ENCODE data around the gene NOSIP.

The NOSIP gene

DNA sequence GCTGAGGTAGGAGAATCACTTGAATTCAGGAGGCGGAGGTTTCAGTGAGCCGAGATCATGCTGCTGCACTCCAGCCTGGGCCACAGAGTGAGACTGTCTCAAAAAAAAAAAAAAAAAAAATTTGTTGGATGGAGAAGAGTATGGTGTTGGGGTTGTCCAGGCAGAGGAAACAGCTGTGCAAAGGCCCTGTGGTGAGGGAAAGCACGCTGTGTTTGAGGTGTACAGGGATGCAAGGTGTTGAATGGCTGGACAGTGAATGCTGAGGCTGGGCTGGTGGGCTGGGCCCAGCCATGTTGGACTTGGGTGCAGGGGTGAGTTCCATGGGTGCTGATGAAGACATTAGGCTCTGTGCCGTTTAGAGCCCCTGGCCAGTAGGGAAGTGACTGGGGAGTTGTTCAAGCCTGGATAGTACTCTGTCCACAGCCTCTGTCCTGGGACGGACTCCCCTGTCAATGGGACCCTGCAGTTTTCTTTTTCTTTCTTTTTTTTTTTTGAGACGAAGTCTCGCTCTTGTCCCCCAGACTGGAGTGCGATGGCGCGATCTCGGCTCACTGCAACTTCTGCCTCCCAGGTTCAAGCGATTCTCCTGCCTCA lies 29.2 kb upstream of the NOSIP start:
- Histone ChIP-seq H3K27ac (ENCODE audit: low read depth, low read length) (no peak overlapping the region), H3K9me3 (ENCODE audit: control insufficient read depth, insufficient read depth, low read length) (no peaks in the 10 kb centered on the region), H3K27me3 (ENCODE audit: control insufficient read depth, insufficient read depth, low read length) (no peaks in the 10 kb centered on the region), H3K4me3 (ENCODE audit: low read depth, low read length) (no peak overlapping the region), H3K4me1 (ENCODE audit: control insufficient read depth, insufficient read depth, low read length) (no peaks in the 10 kb centered on the region), H3K9ac (ENCODE audit: low read depth, low read length) (no peak overlapping the region), H3K36me3 (ENCODE audit: control insufficient read depth, insufficient read depth, low read length) (peaks cover 70% of the 10 kb centered on the region)

DNA sequence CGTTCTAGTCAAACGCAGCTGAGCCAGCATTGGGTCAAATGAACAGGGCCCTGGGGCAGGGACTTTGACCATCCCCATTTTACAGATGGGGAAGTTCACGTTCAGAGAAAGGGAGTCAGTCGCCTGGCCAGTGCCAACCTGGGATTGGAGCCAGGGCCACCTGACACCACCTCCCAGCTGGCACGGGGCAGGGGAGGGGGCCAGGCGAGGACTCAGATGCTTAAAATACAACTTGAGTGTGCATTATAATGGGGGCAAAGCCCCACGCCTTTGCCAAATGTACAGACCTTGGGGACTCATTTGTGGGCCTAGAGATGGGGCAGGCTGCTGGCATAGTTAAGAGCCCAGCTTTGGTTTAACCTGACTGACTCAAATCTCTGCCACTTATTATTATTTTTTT lies 25.2 kb upstream of the NOSIP start:
- no peak overlapping the region for H3K9ac ChIP-seq (ENCODE audit: low read depth, low read length)
- peaks cover 88% of the 10 kb centered on the region for H3K36me3 ChIP-seq (ENCODE audit: control insufficient read depth, insufficient read depth, low read length)
- no peaks in the 10 kb centered on the region for H3K9me3 ChIP-seq (ENCODE audit: control insufficient read depth, insufficient read depth, low read length)
- no peak overlapping the region for H3K27ac ChIP-seq (ENCODE audit: low read depth, low read length)
- H3K4me1 ChIP-seq (ENCODE audit: control insufficient read depth, insufficient read depth, low read length): no peaks in the 10 kb centered on the region
- no peak overlapping the region for H3K4me3 ChIP-seq (ENCODE audit: low read depth, low read length)
- no peaks in the 10 kb centered on the region for H3K27me3 ChIP-seq (ENCODE audit: control insufficient read depth, insufficient read depth, low read length)

DNA sequence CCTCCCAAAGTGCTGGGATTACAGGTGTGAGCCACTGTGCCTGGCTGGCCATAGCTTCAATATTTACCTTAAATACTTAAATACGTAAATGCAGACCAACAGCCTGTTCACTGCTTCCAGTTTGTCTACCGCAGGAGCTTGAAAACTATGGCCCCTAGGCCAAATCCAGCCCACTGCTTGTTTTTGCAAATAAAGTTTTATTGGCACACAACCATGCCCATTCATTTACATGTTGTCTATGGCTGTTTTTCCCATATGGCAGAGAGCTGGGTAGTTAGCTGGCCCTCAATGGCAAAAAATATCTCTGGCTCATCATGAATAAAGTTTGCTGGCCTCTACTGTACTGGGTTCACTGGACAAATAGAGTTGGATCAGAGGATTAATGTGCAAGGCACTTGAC lies 22.4 kb upstream of the NOSIP start:
- no peak overlapping the region for H3K9ac ChIP-seq (ENCODE audit: low read depth, low read length)
- H3K36me3 ChIP-seq (ENCODE audit: control insufficient read depth, insufficient read depth, low read length): peaks cover 88% of the 10 kb centered on the region
- H3K27ac ChIP-seq (ENCODE audit: low read depth, low read length): no peak overlapping the region
- no peaks in the 10 kb centered on the region for H3K9me3 ChIP-seq (ENCODE audit: control insufficient read depth, insufficient read depth, low read length)
- H3K27me3 ChIP-seq (ENCODE audit: control insufficient read depth, insufficient read depth, low read length): no peaks in the 10 kb centered on the region
- H3K4me3 ChIP-seq (ENCODE audit: low read depth, low read length): no peak overlapping the region
- no peaks in the 10 kb centered on the region for H3K4me1 ChIP-seq (ENCODE audit: control insufficient read depth, insufficient read depth, low read length)

GRCh38 chr19:49601482-49602038 lies 21.2 kb upstream of the NOSIP start:
- Histone ChIP-seq H3K27ac (ENCODE audit: low read depth, low read length) (no peak overlapping the region), H3K9me3 (ENCODE audit: control insufficient read depth, insufficient read depth, low read length) (no peaks in the 10 kb centered on the region), H3K36me3 (ENCODE audit: control insufficient read depth, insufficient read depth, low read length) (peaks cover 88% of the 10 kb centered on the region), H3K4me3 (ENCODE audit: low read depth, low read length) (no peak overlapping the region), H3K9ac (ENCODE audit: low read depth, low read length) (no peak overlapping the region), H3K27me3 (ENCODE audit: control insufficient read depth, insufficient read depth, low read length) (no peaks in the 10 kb centered on the region), H3K4me1 (ENCODE audit: control insufficient read depth, insufficient read depth, low read length) (no peaks in the 10 kb centered on the region)

DNA sequence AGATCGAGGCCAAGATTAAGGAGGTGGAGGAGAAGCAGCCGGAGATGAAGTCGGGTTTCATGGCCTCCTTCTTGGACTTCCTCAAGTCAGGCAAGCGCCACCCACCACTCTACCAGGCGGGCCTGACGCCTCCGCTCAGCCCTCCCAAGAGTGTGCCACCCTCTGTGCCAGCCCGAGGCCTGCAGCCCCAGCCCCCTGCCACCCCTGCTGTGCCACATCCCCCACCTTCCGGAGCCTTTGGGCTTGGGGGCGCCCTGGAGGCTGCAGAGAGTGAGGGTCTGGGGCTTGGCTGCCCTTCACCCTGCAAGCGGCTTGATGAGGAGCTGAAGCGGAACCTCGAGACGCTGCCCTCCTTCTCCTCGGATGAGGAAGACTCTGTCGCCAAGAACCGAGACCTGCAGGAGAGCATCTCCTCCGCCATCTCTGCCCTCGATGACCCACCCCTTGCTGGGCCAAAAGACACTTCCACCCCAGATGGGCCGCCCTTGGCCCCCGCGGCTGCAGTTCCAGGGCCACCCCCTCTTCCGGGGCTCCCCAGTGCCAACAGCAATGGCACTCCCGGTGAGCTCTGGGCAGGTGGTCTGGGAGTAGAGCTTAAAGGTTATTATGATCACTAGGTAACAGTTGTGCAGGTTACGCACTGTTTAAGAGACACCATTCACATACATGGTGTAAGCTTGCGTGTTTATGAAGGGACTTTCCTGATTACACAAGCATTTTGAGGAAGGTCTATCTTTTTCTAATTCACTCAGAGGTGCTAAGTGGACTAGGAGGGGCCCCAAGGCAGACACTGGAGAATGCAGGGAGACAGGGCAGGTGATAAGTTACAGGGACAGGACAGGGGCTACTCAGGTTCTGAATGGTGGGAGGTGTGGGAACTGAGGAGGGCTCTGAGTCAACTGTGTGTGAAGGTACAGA lies 19.3 kb upstream of the NOSIP start:
- no peak overlapping the region for H3K9ac ChIP-seq (ENCODE audit: low read depth, low read length)
- H3K4me1 ChIP-seq (ENCODE audit: control insufficient read depth, insufficient read depth, low read length): no peaks in the 10 kb centered on the region
- H3K27me3 ChIP-seq (ENCODE audit: control insufficient read depth, insufficient read depth, low read length): no peaks in the 10 kb centered on the region
- no peaks in the 10 kb centered on the region for H3K9me3 ChIP-seq (ENCODE audit: control insufficient read depth, insufficient read depth, low read length)
- no peak overlapping the region for H3K4me3 ChIP-seq (ENCODE audit: low read depth, low read length)
- no peak overlapping the region for H3K27ac ChIP-seq (ENCODE audit: low read depth, low read length)
- peaks cover 90% of the 10 kb centered on the region for H3K36me3 ChIP-seq (ENCODE audit: control insufficient read depth, insufficient read depth, low read length)

GRCh38 chr19:49597703-49597974 lies 17.3 kb upstream of the NOSIP start:
- Histone ChIP-seq H3K27ac (ENCODE audit: low read depth, low read length) (no peak overlapping the region), H3K4me3 (ENCODE audit: low read depth, low read length) (no peak overlapping the region), H3K9ac (ENCODE audit: low read depth, low read length) (no peak overlapping the region), H3K4me1 (ENCODE audit: control insufficient read depth, insufficient read depth, low read length) (peaks cover 6% of the 10 kb centered on the region), H3K36me3 (ENCODE audit: control insufficient read depth, insufficient read depth, low read length) (peaks cover 82% of the 10 kb centered on the region), H3K27me3 (ENCODE audit: control insufficient read depth, insufficient read depth, low read length) (no peaks in the 10 kb centered on the region), H3K9me3 (ENCODE audit: control insufficient read depth, insufficient read depth, low read length) (no peaks in the 10 kb centered on the region)

DNA sequence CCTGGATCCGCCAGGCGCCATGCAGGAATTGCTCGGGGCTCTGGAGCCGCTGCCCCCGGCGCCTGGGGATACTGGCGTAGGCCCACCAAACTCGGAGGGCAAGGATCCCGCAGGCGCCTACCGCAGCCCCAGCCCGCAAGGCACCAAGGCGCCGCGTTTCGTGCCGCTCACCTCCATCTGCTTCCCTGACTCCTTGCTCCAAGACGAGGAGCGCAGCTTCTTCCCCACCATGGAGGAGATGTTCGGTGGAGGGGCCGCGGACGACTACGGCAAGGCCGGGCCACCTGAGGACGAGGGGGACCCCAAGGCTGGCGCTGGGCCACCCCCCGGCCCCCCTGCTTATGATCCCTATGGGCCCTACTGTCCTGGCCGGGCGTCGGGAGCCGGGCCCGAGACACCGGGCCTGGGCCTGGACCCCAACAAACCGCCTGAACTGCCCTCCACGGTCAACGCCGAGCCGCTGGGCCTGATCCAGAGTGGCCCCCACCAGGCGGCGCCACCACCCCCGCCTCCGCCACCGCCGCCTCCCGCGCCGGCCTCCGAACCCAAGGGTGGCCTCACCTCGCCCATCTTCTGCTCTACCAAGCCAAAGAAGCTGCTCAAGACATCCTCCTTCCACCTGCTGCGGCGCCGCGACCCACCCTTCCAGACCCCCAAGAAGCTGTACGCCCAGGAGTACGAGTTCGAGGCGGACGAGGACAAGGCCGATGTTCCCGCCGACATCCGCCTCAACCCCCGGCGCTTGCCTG lies 16.8 kb upstream of the NOSIP start:
- no peak overlapping the region for H3K9ac ChIP-seq (ENCODE audit: low read depth, low read length)
- peaks cover 6% of the 10 kb centered on the region for H3K4me1 ChIP-seq (ENCODE audit: control insufficient read depth, insufficient read depth, low read length)
- peaks cover 77% of the 10 kb centered on the region for H3K36me3 ChIP-seq (ENCODE audit: control insufficient read depth, insufficient read depth, low read length)
- H3K27ac ChIP-seq (ENCODE audit: low read depth, low read length): no peak overlapping the region
- H3K27me3 ChIP-seq (ENCODE audit: control insufficient read depth, insufficient read depth, low read length): no peaks in the 10 kb centered on the region
- H3K4me3 ChIP-seq (ENCODE audit: low read depth, low read length): no peak overlapping the region
- H3K9me3 ChIP-seq (ENCODE audit: control insufficient read depth, insufficient read depth, low read length): no peaks in the 10 kb centered on the region

- Histone ChIP-seq H3K9ac (ENCODE audit: low read depth, low read length) (no peak overlapping the region), H3K27ac (ENCODE audit: low read depth, low read length) (no peak overlapping the region), H3K4me1 (ENCODE audit: control insufficient read depth, insufficient read depth, low read length) (peaks cover 6% of the 10 kb centered on the region), H3K36me3 (ENCODE audit: control insufficient read depth, insufficient read depth, low read length) (peaks cover 71% of the 10 kb centered on the region), H3K27me3 (ENCODE audit: control insufficient read depth, insufficient read depth, low read length) (no peaks in the 10 kb centered on the region), H3K9me3 (ENCODE audit: control insufficient read depth, insufficient read depth, low read length) (no peaks in the 10 kb centered on the region), H3K4me3 (ENCODE audit: low read depth, low read length) (no peak overlapping the region)
These were observed 16.1 kb upstream of the NOSIP start for GRCh38 chr19:49596407-49596806.

GRCh38 chr19:49595819-49596404 lies 15.6 kb upstream of the NOSIP start:
- peaks cover 66% of the 10 kb centered on the region for H3K36me3 ChIP-seq (ENCODE audit: control insufficient read depth, insufficient read depth, low read length)
- no peak overlapping the region for H3K9ac ChIP-seq (ENCODE audit: low read depth, low read length)
- H3K4me1 ChIP-seq (ENCODE audit: control insufficient read depth, insufficient read depth, low read length): peaks cover 6% of the 10 kb centered on the region
- no peak overlapping the region for H3K27ac ChIP-seq (ENCODE audit: low read depth, low read length)
- no peaks in the 10 kb centered on the region for H3K27me3 ChIP-seq (ENCODE audit: control insufficient read depth, insufficient read depth, low read length)
- H3K4me3 ChIP-seq (ENCODE audit: low read depth, low read length): no peak overlapping the region
- no peaks in the 10 kb centered on the region for H3K9me3 ChIP-seq (ENCODE audit: control insufficient read depth, insufficient read depth, low read length)

DNA sequence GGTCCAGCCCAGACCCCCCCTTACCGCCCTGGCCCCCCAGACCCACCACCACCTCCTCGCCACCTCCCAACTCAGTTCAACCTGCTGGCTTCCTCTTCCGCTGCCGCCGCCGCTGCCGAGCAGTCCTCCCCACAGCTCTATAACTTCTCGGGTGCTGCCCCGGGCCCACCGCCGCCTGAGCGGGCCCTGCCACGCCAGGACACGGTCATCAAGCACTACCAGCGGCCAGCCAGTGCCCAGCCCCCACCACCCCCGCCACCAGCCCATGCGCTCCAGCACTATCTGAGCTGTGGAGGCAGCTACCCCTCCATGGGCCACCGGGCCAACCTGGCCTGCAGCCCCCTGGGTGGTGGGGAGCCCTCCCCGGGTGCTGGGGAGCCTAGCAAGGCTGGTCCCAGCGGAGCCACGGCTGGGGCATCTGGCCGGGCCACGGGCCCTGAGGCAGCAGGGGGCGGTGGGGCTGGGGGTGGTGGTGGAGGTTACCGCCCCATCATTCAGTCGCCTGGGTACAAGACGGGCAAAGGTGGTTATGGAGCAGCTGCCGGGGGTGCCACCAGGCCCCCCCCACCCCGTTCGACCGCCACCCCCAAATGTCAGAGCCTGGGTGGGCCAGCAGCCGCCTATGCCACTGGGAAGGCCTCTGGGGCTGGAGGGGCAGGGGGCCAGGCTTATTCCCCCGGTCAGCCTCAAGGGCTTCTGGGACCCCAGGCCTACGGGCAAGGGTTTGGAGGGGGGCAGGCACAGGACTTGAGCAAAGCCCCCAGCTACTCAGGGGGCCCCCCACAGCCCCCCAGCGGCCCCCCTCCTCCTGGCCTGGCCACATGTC lies 14.8 kb upstream of the NOSIP start:
- peaks cover 59% of the 10 kb centered on the region for H3K36me3 ChIP-seq (ENCODE audit: control insufficient read depth, insufficient read depth, low read length)

More for the DNA sequence above, 14.8 kb upstream of the NOSIP start:
- no peak overlapping the region for H3K9ac ChIP-seq (ENCODE audit: low read depth, low read length)
- no peak overlapping the region for H3K27ac ChIP-seq (ENCODE audit: low read depth, low read length)
- no peaks in the 10 kb centered on the region for H3K27me3 ChIP-seq (ENCODE audit: control insufficient read depth, insufficient read depth, low read length)
- peaks cover 6% of the 10 kb centered on the region for H3K4me1 ChIP-seq (ENCODE audit: control insufficient read depth, insufficient read depth, low read length)
- no peaks in the 10 kb centered on the region for H3K9me3 ChIP-seq (ENCODE audit: control insufficient read depth, insufficient read depth, low read length)
- no peak overlapping the region for H3K4me3 ChIP-seq (ENCODE audit: low read depth, low read length)
